Heart left ventricle (tissue), 16 donors: ENCODE results near the gene KCTD21. TPM values are rescaled to one million over a fixed set of nuclear protein-coding genes. Genes with fewer than 3 reads are reported as not detected.
A peak's percentile ranks its signal among the peaks of the same experiment; 100 is the strongest.

ENCODE experiments used
- ATAC-seq, 4 donors: fragments of 200-7000 bp; cut with Tn5 transposase; one replicate each; pipeline ENCODE4 v1.9.1; 2020 to 2022; ENCODE audit warnings: moderate library complexity in 4 of 4, mild to moderate bottlenecking in 3 of 4, moderate number of reproducible peaks in 1 of 4
- DNase-seq, 5 donors: peaks; one replicate each; pipeline ENCODE4 v3.0.0-alpha.2; 2020
- H3K27ac ChIP-seq, 12 donors: fragments of 200-600 bp; sonication (generic) in 4 of 12; one replicate each; pipeline versions ENCODE4 v1.5.0 to v1.8.0; 2016 to 2022; ENCODE audit warnings: mild to moderate bottlenecking in 2 of 12
- H3K27me3 ChIP-seq, 9 donors: fragments of 200-600 bp; sonication (generic) in 2 of 9; one replicate each; pipeline versions ENCODE4 v1.5.1 to v1.8.0; 2016 to 2022; ENCODE audit warnings: mild to moderate bottlenecking in 3 of 9
- H3K36me3 ChIP-seq, 9 donors: fragments of 200-600 bp; sonication (generic) in 2 of 9; one replicate each; pipeline versions ENCODE4 v1.5.0 to v1.8.0; 2018 to 2022; ENCODE audit warnings: mild to moderate bottlenecking in 2 of 9
- H3K4me1 ChIP-seq, 12 donors: fragments of 200-600 bp; sonication (generic) in 4 of 12; one replicate each; pipeline versions ENCODE4 v1.5.0 to v1.8.0; 2016 to 2022; ENCODE audit warnings: mild to moderate bottlenecking in 3 of 12
- H3K4me3 ChIP-seq, 12 donors: fragments of 200-600 bp; sonication (generic) in 4 of 12; one replicate each; pipeline versions ENCODE4 v1.5.0 to v1.8.0; 2017 to 2022; ENCODE audit warnings: mild to moderate bottlenecking in 9 of 12, moderate library complexity in 4 of 12
- H3K9me3 ChIP-seq, 12 donors: fragments of 200-600 bp; sonication (generic) in 4 of 12; one replicate each; pipeline versions ENCODE4 v1.5.0 to v1.8.0; 2016 to 2022; ENCODE audit warnings: mild to moderate bottlenecking in 1 of 12
- CTCF ChIP-seq, 12 donors: fragments of 200-600 bp; sonication (generic) in 4 of 12; IDR thresholded peaks; one replicate each; pipeline versions ENCODE4 v1.5.0 to v1.8.0; 2018 to 2022; ENCODE audit warnings: antibody characterized with exemption in 12 of 12, mild to moderate bottlenecking in 5 of 12
- POLR2A ChIP-seq, 2 donors: fragments of 450-650 bp; IDR thresholded peaks; one replicate each; pipeline ENCODE4 v1.6.1; 2017; ENCODE audit warnings: antibody characterized with exemption in 2 of 2, mild to moderate bottlenecking in 2 of 2, moderate library complexity in 2 of 2
- WGBS, 4 donors: extraction: QIAGEN DNeasy Blood & Tissue Kit in 2 of 4; methylation state at CpG; one replicate each; pipeline versions ENCODE4 v1.1.5 to v1.1.7; 2013 to 2018; 5-methylcytosine and 5-hydroxymethylcytosine counted together
- intact Hi-C, 10 donors: fragments of 100-400 bp; cut with DNase I; formaldehyde crosslinking; loops; one replicate each; pipeline versions ENCODE4 v1.11.1 to v1.14.2; 2022
- polyA plus RNA-seq, 2 donors: library from polyadenylated mRNA; stranded (reverse); fragments of 200-250 nt; gene quantifications; one replicate each; pipeline ENCODE4 v1.2.3, GENCODE V29; 2013
- total RNA-seq, 9 donors: library from RNA; depleted of rRNA in 2 of 9; stranded (reverse); fragments of >200 nt in 2 of 9; fragmentation: NEBNext Ultra II Directional in 3 of 9; extraction: Animal tissue kit (Norgen Biotek cat#: 25700) in 3 of 9; gene quantifications; one replicate each; pipeline versions ENCODE4 v1.1.0 to v1.2.4, GENCODE V29; 2016 to 2023
- donor health status: ischemic (EF 13 %, LVEDD 7.1; RV severe dilation, severe dysfunction).
- donor health status: healthy with polysubstance abuse.
- donor health status: DM: no; HTN: yes; CAD: no.
- donor health status: DM: no; HTN: no; CAD: no.
- donor health status: ischemic (EF 25% LVEDD 6.9; RV normal size, moderate dysfunction).
- donor health status: ischemic (EF 25% LVEDD 5.7; RV mildly dilated, moderate dysfunction).
- donor health status: healthy.
- donor health status: DM: yes; HTN: yes; CAD: no.
- donor health status: ischemic (EF 35%, LVEDD 5.7; RV mildly dilated, moderate dysfunction).
- donor health status: nonischemic (EF 11% LVEDD 7.7; RV severe dilation, severe dysfunction).
- donor health status: DM: yes; HTN: yes; CAD: no.
- donor health status: PGD.
- donor health status: ischemic (EF 29% LVEDD 5.4; RV normal size, mild dysfunction).
- donor health status: nonischemic (EF 23%, LVEDD 6.1; RV moderate dilation, normal function).

The KCTD21 gene
- total and polyA plus RNA-seq, 11 donors = 3.4 to 10.9 (median 7.2) TPM

GRCh38 chr11:78219493-78220217, 31.2 kb upstream of the KCTD21 start:
- Histone ChIP-seq H3K9me3 (no peaks in the 10 kb centered on the region), H3K27me3 (no peaks in the 10 kb centered on the region), H3K36me3 (peaks cover 0 to 98% (median 95%) of the 10 kb centered on the region in 9 donors), H3K27ac (no peak overlapping the region), H3K4me3 (no peak overlapping the region), H3K4me1 (no peaks in the 10 kb centered on the region)
- intact Hi-C loops = loop anchor here in 1 of 10 donors (5.0 kb wide), 1 partner anchor 348 kb away; no protein-coding TSS in a partner anchor
- 93 to 100% (median 95%) methylated on average over 6 to 7 of the region's 7 CpGs for WGBS, 4 donors
- peak in 1 of 5 donors; percentile 5 for DNase-seq
- ATAC-seq = no peak
- no peak for TF ChIP-seq CTCF (IDR thresholded peaks at IDR 0.05)

- Histone ChIP-seq H3K27ac (no peak overlapping the region), H3K4me3 (no peak overlapping the region), H3K4me1 (no peaks in the 10 kb centered on the region), H3K36me3 (peaks cover 0 to 96% (median 91%) of the 10 kb centered on the region in 9 donors), H3K27me3 (no peaks in the 10 kb centered on the region), H3K9me3 (no peaks in the 10 kb centered on the region)
- intact Hi-C loops = no loop called here
- TF ChIP-seq CTCF (IDR thresholded peaks at IDR 0.05) = no peak
- peak in 1 of 5 donors; percentile 11 for DNase-seq
- no peak for ATAC-seq
- WGBS, 4 donors = 80 to 86% (median 83%) methylated on average over 11 of the region's 11 CpGs
Observed at GRCh38 chr11:78218707-78219492, 30.5 kb upstream of the KCTD21 start.

- Histone ChIP-seq H3K4me3 (no peak overlapping the region), H3K9me3 (no peaks in the 10 kb centered on the region), H3K4me1 (peaks cover 0 to 5% (median 0%) of the 10 kb centered on the region in 12 donors), H3K27ac (no peak overlapping the region), H3K27me3 (no peaks in the 10 kb centered on the region), H3K36me3 (peaks cover 0 to 91% (median 83%) of the 10 kb centered on the region in 9 donors)
- TF ChIP-seq CTCF (IDR thresholded peaks at IDR 0.05) (no peak), POLR2A (IDR thresholded peaks at IDR 0.05) (no peak)
- WGBS, 4 donors = 92 to 98% (median 97%) methylated on average over 14 of the region's 14 CpGs
- intact Hi-C loops = no loop called here
- no peak for ATAC-seq
- no peak for DNase-seq
Observed at GRCh38 chr11:78217650-78218541, 29.5 kb upstream of the KCTD21 start.
